T-helper 2 cell treated with Interferon-gamma antibody and Interleukin-4, amounts not matched to agents 100 ng/mL and 5 ng/mL, for 36 hours (primary cell): ENCODE data around the gene GLIS2. TPM values are rescaled to one million over a fixed set of nuclear protein-coding genes. Genes with fewer than 3 reads are reported as not detected.

Experiments used
- intact Hi-C: fragments of 100-400 bp; cut with micrococcal nuclease; formaldehyde crosslinking; loops from one replicate; pipeline ENCODE4 v1.15.1; 2023
- total RNA-seq: library from RNA; stranded (reverse); gene quantifications from 2 replicates; pipeline ENCODE4 v1.2.3, GENCODE V29; 2022

The GLIS2 gene
- total RNA-seq, 1 donor from 2014 or later = 0.64 TPM

DNA sequence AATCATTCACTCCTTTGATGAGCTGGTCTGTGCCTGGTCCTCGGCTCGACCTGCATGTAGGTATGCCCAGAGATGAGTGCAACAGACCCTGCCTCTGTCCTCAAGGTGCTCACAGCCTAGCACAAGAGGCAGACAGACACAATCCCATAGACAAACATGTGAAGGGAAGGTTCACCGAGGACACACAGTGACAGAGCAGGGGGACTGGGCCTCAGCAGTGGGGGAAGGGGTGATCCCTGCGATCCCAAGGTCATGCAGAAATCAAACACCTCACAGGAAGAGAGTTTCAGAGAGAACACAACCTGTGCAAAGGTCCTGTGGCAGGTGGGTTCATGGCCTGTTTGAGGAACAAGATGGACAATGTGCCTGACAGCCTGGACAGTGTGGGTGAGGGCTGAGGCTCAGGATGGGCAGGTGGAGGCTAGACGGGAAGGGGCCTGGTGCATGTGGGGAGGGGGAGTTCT lies 51.6 kb downstream of the GLIS2 start:
- intact Hi-C loops = no loop called here

DNA sequence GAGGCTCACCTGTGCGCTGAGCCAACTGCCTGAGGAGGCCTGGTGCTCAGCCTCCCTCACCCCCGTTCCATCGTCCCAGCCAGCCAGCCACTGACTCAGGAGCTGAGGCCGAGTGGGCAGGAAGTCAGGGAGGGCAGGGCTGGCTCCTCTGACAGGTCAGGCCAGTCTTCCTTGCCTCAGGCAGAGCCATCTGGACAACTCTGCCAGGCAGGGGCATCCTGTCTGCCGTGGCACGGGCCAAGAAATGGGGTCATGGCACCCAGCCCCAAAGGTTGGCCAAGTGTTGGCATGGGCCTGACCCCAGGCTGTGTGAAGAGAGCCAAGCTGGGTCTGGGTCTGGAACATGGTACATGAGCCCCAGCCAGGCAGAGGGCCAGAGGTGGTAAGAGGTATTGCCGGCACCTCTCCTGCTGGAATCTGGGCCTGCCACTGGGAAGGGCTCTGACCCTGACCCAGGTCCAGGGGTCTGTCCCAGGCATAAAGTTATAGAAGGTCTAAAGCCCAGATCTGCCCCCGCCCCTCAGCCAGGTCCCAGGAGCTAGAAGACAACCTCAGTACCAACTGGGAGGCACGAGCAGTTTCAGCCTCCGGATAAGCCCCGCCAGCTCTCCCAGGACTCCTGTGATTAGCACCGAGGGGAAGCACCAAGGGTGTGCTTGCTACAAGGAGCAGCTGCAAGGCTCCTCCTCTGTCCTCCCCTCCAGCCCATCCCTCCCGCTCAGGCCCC lies 53.3 kb downstream of the GLIS2 start:
- intact Hi-C loops = no loop called here

GRCh38 chr16:4370151-4370550 lies 54.3 kb downstream of the GLIS2 start:
- intact Hi-C loops = no loop called here

DNA sequence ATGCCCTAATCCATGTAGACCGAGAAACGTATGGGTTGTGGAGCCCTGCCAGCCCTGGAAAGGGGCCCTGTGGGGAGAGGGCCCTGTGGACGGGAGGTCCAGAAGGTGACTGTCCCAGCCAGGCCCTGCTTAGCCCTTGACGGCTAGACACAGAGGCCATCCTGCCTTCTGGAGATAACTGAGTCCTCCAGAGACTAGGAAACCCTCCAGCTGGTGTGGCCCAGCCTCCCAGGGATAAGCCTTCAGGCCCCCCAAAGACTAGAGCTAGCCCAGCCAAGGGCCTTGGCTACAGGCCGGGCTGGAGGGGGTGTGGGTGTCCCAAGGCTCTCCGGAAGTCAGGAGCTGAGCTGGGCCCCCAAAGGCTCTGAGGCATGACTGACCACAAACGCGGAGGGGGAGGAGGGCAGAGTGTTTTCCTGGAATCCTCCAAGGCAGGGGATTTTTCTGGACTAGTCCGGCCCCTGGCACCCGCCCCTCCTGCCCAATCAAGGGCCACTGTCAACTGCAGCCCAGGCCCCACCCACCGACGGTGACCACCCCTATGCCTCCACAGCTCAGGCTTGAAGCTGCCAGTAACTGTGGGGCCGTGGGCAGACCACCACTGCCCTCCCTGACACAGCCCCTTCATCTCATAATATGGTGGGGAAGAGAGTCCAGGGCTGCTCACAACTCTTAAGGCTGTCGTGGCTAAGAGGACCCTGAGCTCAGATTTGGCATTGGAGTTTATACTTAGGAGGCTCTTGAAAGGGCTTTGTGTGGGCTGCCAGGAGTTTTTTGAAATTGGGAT lies 54.9 kb downstream of the GLIS2 start:
- intact Hi-C loops = no loop called here

DNA sequence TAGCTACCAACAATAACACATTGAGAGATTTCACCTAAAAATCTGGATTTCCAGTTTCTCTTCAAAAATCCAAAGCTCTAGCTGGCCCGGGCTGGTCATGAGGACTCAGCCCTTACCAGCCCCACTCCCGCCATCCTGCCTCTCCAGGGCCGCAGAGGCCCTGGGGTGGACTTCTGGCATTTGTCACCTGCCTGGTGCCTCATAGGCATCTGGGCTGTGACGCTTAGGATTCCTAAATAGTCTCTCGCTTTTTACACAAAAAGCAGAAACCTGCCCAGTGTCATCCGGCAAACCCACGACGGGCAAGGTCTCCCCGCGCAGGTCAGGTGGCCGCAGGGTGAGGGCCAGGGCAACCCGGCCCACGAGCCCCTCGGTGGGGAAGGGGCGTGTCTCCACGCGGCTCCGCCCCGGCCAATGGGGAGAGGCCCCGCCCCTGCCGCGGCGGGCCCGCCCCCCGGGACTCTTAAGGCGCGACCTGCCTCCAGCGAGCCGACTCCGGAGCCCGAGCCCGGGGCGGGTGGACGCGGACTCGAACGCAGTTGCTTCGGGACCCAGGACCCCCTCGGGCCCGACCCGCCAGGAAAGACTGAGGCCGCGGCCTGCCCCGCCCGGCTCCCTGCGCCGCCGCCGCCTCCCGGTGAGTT lies 55.6 kb downstream of the GLIS2 start, which contains the start of gene VASN:
TSS of gene VASN (plus strand) at position 492 of the 644 bp plus-strand sequence. CDS start 9,030 bp downstream, outside the sequence.
- intact Hi-C loops = no loop called here

- intact Hi-C loops = no loop called here
Measured at GRCh38 chr16:4372001-4372577, 56.2 kb downstream of the GLIS2 start.

GRCh38 chr16:4372578-4373355 lies 56.9 kb downstream of the GLIS2 start:
- intact Hi-C loops = no loop called here

GRCh38 chr16:4373356-4373908 lies 57.6 kb downstream of the GLIS2 start:
- intact Hi-C loops = no loop called here

DNA sequence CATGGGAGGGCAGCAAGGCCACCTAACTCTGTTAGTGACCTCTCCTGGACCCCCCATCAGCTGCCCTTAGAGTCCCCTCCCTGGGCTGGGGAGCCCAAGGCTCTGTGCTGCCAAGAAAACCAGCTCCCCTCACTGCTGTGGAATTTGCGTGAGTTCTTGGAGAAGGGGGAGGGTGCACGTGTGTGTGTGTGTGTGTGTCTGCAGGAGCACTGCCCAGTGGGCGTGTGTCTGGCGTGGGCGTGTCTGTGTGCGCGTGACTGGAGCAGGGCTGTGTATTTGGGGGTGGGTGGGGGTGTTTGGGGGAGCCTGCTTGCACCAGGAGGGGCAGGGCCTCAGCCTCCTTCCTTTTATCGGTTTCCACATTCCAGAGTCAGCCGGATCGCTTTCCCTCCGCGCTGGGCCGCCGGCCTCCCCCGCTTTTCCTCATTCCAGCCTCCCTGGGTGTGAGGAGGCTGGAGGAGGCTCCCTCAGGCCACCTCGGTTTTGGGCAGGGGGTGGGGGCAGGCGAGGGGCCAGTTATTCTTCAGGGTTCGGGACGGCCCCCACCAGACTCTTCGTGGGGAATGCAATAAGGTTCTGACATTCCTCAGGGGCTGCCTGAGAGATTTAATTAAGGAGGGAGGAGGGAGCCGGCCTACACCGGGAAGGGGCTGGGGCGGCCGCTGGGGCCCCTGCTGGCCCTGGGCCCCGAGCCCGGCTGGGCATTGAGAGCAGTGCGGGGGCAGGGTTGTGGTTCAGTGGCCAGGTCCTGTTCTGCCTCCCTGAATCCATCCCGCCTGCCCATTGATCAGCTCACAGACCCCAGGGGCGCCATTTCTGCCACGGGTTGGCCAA lies 58.3 kb downstream of the GLIS2 start:
- intact Hi-C loops = no loop called here

DNA sequence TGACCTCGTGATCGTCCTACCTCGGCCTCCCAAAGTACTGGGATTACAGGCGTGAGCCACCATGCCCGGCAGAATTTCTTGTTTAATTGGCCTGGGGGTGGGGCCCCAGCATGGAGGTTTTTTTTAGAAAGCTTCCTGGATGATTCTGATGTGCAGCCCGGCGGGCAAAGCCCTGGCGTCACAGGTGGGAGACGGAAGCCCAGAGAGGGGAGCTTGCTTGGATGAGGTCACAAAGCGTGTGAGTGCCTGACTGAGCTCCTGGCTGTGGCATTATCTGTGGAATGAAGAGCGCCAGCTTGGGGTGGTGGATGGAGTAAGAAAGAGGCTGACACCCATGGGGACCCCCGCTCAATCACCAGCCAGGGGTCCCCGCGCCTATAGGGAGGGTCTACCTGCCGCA lies 59.9 kb downstream of the GLIS2 start:
- intact Hi-C loops = no loop called here

GRCh38 chr16:4376126-4376892 lies 60.4 kb downstream of the GLIS2 start:
- intact Hi-C loops = no loop called here

DNA sequence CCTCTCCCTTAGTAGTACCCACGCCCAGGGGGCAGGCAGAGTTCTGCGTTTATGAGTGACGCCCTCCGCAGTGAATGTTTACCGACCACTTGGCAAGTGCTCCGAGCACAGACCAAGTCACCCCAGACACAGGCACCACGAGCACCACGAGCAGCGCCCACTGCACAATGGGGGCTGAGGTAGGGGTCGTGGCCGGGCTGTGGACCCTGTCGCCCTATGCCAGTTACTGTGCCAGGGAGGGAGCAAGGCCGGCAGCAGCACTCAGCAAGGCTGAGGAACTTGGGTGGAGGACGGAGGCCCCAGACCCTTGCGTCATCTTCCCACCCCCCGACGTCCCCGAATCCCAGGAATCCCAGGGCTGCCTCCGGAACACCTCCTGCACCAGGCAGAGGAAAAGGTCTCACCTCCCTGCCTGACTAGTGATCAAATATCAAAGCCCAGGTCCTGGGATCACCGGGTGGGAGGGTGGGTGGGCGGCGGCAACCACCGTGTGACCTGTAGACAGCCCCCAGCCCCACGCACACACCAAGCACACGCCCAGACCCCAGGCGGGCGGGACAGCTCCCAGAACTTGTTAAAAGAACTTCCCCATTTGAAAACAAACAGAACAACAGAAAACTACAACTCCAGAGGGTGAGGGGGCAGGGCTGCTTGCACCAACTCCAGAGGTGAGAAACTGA lies 61.2 kb downstream of the GLIS2 start:
- intact Hi-C loops = no loop called here

DNA sequence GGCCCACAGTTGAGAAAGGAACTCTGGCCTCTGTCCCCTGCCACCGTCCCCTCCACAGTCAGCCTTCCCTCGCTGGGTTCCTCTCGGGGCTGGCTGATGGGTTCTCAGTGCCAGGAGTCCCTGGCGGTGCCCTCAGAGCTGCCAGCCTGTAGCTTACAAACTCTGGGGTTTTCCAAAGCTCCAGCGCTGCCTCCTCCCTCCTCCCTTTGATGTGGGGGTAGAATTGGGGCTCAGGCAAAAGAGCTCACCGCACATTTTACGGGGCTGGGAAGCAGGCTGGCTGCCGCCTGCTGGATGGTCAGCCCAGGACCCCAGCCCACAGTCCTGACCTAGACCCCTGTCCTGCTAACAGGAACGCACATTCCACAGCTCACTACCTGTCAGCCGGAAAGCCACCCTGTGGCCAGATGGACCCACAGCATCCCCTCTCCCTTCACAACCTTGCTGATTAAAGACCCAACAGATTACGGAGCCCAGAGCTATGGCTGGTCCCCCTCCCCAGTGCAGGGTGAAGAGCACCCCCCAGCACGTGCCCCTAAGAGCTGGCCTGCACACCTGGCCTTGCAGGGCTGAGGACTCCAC lies 61.8 kb downstream of the GLIS2 start:
- intact Hi-C loops = no loop called here

DNA sequence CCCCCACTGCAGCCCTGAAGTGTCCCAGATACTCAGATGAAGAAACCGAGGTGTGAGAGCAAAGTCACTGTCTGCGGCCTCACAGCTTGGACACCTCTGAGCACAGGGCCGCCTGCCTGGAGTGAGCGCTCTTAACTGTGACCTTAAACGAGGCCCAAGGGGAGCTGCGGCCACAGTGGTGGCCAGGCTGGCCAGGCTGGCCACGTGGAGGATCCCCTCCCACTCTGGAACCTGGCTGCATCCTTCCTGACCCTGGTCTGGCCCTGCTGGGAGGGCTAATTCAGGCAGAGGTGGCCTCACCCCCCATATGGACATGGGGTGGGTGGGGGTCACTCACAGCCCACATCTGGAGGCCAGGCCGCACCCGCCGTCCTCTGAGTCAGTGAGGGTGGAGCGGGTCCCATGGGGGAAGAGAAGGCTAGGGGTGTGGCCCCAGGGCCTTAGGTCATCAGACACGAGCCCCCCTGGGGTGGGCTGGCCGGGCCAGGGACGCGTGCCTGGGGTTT lies 62.3 kb downstream of the GLIS2 start:
- intact Hi-C loops = no loop called here

DNA sequence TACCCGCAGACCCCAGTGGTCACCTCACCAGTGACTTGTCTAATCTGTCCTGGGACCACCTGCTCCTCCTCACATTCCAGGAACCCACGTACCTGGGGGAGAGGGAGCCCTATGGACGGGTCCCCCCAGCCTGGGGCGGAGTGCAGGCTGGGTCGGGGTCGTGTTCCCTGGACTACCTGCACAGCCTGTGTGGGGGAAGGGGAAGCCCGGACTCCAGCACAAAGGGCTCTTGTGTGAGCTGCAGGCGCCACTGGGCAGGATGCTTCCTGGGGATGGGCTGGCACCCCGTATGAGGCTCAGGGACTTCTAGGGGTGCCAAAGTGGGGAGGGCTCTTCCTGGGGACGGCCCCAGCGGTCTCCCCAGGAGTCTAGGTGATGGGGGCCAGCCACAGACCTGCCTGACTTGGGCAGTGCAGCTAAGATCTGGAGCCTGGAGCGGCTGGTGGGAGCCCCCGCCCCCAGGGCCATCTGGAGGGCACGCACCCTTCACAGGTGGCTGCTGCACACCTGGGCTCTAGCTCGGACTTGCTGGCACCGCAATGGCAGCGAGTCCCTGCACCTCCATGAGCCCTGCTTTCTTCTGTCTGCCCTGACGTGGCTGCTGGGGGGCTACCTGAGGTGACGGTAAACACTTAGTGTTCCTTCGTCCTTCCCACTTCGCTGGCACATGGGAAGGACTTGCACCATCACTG lies 63.3 kb downstream of the GLIS2 start:
- intact Hi-C loops = no loop called here

GRCh38 chr16:4380119-4381063 lies 64.5 kb downstream of the GLIS2 start:
- intact Hi-C loops = no loop called here
